GM21576 (cell line): ENCODE measurements around the gene INO80B.

Experiments used
- ATAC-seq: cut with Tn5 transposase; IDR thresholded peaks from one replicate; pipeline ENCODE4 v1.9.1; 2021; ENCODE audit warnings: mild to moderate bottlenecking, moderate library complexity; ENCODE audit not compliant: unreplicated experiment

The INO80B gene

GRCh38 chr2:74500578-74500946, 45.7 kb downstream of the INO80B start:
- no peak for ATAC-seq

GRCh38 chr2:74501335-74502071, 46.6 kb downstream of the INO80B start:
- ATAC-seq: no peak

GRCh38 chr2:74502147-74502719, 47.3 kb downstream of the INO80B start:
- no peak for ATAC-seq

GRCh38 chr2:74502720-74503505, 48.0 kb downstream of the INO80B start:
- no peak for ATAC-seq

GRCh38 chr2:74503506-74504475, 48.9 kb downstream of the INO80B start:
- ATAC-seq: no peak

- ATAC-seq: no peak
Measured at GRCh38 chr2:74504591-74504990, 49.7 kb downstream of the INO80B start.

GRCh38 chr2:74505448-74506246, 50.8 kb downstream of the INO80B start:
- no peak for ATAC-seq

GRCh38 chr2:74507145-74507925, 52.4 kb downstream of the INO80B start, which contains the start of gene PCGF1:
TSS of gene PCGF1 (minus strand) at chr2:74507695. CDS start at chr2:74507668, 27 bp downstream.
- peak; percentile 85 for ATAC-seq
